Panc1 (cell line): ENCODE results near the gene FAAP100. TPM values are rescaled to one million over a fixed set of nuclear protein-coding genes. Genes with fewer than 3 reads are reported as not detected.

Experiments used
- ATAC-seq: fragments of 200-7000 bp; cut with Tn5 transposase; 2 replicates; pipeline ENCODE4 v1.9.1; 2020; ENCODE audit warnings: mild to moderate bottlenecking, moderate library complexity
- BruUV-seq: library from RNA; stranded (reverse); fragments of 400-500 nt; replicated peaks from 2 replicates; lab custom pipeline; 2021; lab: Mats Ljungman, UMichigan
- CTCF ChIA-PET: fragments of 300-600 bp; sonication (Branson Sonifier 250); formaldehyde crosslinking; loops from one replicate; lab custom pipeline; 2022; ENCODE audit warnings: antibody characterized with exemption; lab: Charles Lee
- POLR2A ChIA-PET: fragments of 300-600 bp; sonication (Branson Sonifier 250); formaldehyde crosslinking; loops from one replicate; lab custom pipeline; 2022; ENCODE audit warnings: antibody characterized with exemption; lab: Charles Lee
- DNase-seq: peaks from one replicate; pipeline ENCODE4 v3.0.0-alpha.2; 2010; ENCODE audit warnings: low read depth, low spot score
- H3K27ac ChIP-seq: 2 replicates; pipeline ENCODE4 v1.5.1; 2011; ENCODE audit warnings: mild to moderate bottlenecking, low read length, inconsistent platforms
- H3K27me3 ChIP-seq: fragments of 200-500 bp; sonication (Bioruptor generic); 2 replicates; pipeline ENCODE4 v1.6.0; 2014; ENCODE audit warnings: low read length, inconsistent platforms; ENCODE audit not compliant: control insufficient read depth, insufficient read depth
- H3K36me3 ChIP-seq: fragments of 200-500 bp; sonication (Bioruptor generic); 2 replicates; pipeline ENCODE4 v1.5.1; 2014; ENCODE audit warnings: inconsistent platforms, mild to moderate bottlenecking, low read length, moderate library complexity; ENCODE audit not compliant: control insufficient read depth, insufficient read depth
- H3K4me1 ChIP-seq: 2 replicates; pipeline ENCODE4 v1.5.1; 2011; ENCODE audit warnings: inconsistent platforms, mild to moderate bottlenecking, low read length, moderate library complexity; ENCODE audit not compliant: control insufficient read depth, insufficient read depth
- H3K4me3 ChIP-seq, 2 experiments: 2 replicates each; pipeline ENCODE4 v1.5.1; 2011 to 2012; ENCODE audit warnings: low read depth in 2 of 2, low read length in 2 of 2, mild to moderate bottlenecking in 2 of 2, inconsistent platforms in 1 of 2, moderate library complexity in 1 of 2
- H3K9me3 ChIP-seq: fragments of 200-500 bp; sonication (Bioruptor generic); 2 replicates; pipeline ENCODE4 v1.5.1; 2014; ENCODE audit warnings: low read depth, mild to moderate bottlenecking, inconsistent platforms, low read length, moderate library complexity; ENCODE audit not compliant: control insufficient read depth, insufficient read depth
- POLR2AphosphoS5 ChIP-seq: IDR thresholded peaks from 2 replicates; pipeline ENCODE4 v1.6.1; 2012; ENCODE audit warnings: mild to moderate bottlenecking, low read depth, low read length, moderate library complexity
- SIN3A ChIP-seq: IDR thresholded peaks from 2 replicates; pipeline ENCODE4 v1.6.1; 2012; ENCODE audit warnings: low read depth, mild to moderate bottlenecking, low read length, moderate library complexity, borderline replicate concordance; ENCODE audit not compliant: insufficient read depth
- TCF7L2 ChIP-seq: IDR thresholded peaks from 2 replicates; pipeline ENCODE4 v1.6.1; 2011; ENCODE audit warnings: mild to moderate bottlenecking, low read depth, low read length, inconsistent platforms
- in situ Hi-C: cut with HindIII; loops from 2 replicates; pipeline ENCODE4 v1.10.0; 2016; ENCODE audit warnings: low sequenced_read_pairs, low pct_unique_long_range_greater_than_20kb
- intact Hi-C: fragments of 100-400 bp; cut with micrococcal nuclease; formaldehyde crosslinking; loops from one replicate; pipeline ENCODE4 v1.10.0; 2022; ENCODE audit not compliant: unreplicated experiment
- total RNA-seq: library from RNA; stranded (reverse); gene quantifications from one replicate; pipeline ENCODE4 v1.2.1, GENCODE V29; 2021; ENCODE audit not compliant: unreplicated experiment
- TF ChIP-seq, protein P1 (sequence below), 2 experiments: IDR thresholded peaks; 2 replicates each; pipeline ENCODE4 v1.6.1; 2011 to 2012; ENCODE audit warnings: low read depth in 2 of 2, control low read depth in 1 of 2, low read length in 1 of 2, mild to moderate bottlenecking in 1 of 2, moderate library complexity in 1 of 2; ENCODE audit not compliant: insufficient read depth in 1 of 2
- TF ChIP-seq, protein P2 (sequence below): fragments of 450-650 bp; IDR thresholded peaks from 2 replicates; pipeline ENCODE4 v1.5.1; 2017; ENCODE audit warnings: mild to moderate bottlenecking

FAAP100 gene
- total RNA-seq, 1 experiment from 2014 or later, result 265 TPM

DNA sequence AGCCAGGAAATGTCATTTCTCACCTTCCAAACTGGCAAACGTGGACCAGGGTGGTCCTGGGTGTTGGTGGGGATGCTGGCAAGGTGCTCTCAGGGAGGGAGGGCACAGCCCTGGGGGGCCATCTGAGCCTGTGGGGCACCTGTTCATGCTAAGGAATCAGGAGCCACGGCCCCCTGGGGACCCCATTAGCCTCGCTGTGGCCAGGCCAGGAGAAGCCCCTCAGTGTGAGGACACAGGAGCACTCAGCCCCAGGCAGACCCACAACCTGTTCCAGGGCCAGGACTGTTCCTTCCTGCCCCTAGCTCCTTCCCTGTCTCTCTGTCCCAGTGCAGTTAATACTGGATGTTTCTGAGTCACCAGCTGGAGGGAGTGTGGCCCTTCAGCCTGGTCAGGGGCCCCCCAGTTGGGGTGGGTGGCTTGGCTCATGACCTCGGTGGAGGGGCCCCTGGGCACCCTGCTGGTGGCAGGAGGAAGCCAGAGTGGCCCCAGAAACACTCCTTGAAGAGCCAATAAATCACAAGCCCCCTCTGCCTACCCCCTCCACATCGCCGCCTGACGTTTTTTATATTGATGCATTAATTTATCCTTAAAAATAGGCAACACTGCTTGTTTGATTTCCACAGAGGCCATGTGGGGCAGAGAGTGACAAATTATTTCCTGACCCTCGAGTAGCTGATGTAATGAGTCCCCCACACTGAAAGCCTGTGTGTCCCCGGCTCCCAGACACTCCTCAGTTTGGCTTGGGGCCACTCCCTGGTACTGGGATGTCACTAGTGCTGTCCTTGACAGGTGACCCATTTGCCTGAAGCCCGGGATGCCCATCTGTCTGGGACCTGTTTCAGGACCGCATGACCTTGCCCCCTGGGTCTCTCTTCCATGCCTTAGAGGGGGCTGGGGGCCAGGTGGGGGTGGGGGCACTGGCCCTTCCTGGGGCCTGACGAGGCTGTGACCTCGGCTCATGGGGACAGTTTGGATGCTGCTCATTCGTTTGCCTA lies 61.9 kb downstream of the FAAP100 start:
- intact Hi-C loops (loop anchor here (5.0 to 10.0 kb wide), 2 partner anchors 88 to 235 kb away; no protein-coding TSS in a partner anchor), in situ Hi-C loops (no loop called here)
- TF ChIP-seq SIN3A, result no peak
- TF ChIP-seq, protein P1, sequence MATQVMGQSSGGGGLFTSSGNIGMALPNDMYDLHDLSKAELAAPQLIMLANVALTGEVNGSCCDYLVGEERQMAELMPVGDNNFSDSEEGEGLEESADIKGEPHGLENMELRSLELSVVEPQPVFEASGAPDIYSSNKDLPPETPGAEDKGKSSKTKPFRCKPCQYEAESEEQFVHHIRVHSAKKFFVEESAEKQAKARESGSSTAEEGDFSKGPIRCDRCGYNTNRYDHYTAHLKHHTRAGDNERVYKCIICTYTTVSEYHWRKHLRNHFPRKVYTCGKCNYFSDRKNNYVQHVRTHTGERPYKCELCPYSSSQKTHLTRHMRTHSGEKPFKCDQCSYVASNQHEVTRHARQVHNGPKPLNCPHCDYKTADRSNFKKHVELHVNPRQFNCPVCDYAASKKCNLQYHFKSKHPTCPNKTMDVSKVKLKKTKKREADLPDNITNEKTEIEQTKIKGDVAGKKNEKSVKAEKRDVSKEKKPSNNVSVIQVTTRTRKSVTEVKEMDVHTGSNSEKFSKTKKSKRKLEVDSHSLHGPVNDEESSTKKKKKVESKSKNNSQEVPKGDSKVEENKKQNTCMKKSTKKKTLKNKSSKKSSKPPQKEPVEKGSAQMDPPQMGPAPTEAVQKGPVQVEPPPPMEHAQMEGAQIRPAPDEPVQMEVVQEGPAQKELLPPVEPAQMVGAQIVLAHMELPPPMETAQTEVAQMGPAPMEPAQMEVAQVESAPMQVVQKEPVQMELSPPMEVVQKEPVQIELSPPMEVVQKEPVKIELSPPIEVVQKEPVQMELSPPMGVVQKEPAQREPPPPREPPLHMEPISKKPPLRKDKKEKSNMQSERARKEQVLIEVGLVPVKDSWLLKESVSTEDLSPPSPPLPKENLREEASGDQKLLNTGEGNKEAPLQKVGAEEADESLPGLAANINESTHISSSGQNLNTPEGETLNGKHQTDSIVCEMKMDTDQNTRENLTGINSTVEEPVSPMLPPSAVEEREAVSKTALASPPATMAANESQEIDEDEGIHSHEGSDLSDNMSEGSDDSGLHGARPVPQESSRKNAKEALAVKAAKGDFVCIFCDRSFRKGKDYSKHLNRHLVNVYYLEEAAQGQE (IDR thresholded peaks at IDR 0.05; ENCODE audit: insufficient read depth in 1 of 2, low read depth in 2 of 2, low read length in 1 of 2), result no peak
- no peak for TF ChIP-seq TCF7L2
- no peak for TF ChIP-seq POLR2AphosphoS5
- TF ChIP-seq, protein P2, sequence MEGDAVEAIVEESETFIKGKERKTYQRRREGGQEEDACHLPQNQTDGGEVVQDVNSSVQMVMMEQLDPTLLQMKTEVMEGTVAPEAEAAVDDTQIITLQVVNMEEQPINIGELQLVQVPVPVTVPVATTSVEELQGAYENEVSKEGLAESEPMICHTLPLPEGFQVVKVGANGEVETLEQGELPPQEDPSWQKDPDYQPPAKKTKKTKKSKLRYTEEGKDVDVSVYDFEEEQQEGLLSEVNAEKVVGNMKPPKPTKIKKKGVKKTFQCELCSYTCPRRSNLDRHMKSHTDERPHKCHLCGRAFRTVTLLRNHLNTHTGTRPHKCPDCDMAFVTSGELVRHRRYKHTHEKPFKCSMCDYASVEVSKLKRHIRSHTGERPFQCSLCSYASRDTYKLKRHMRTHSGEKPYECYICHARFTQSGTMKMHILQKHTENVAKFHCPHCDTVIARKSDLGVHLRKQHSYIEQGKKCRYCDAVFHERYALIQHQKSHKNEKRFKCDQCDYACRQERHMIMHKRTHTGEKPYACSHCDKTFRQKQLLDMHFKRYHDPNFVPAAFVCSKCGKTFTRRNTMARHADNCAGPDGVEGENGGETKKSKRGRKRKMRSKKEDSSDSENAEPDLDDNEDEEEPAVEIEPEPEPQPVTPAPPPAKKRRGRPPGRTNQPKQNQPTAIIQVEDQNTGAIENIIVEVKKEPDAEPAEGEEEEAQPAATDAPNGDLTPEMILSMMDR, result no peak
- DNase-seq (no peak), ATAC-seq (no peak)
- H3K27ac ChIP-seq, result 0 out of 2 replicates have a peak overlapping the region, but pooled peaks have one; percentile 41
- H3K36me3 ChIP-seq, result no peaks in the 10 kb centered on the region; the same call in 1 of the 2 replicates
- ChIA-PET POLR2A (interaction anchor here (0.5 to 0.7 kb wide), 4 partner anchors 17 to 340 kb away, joined by 5 to 14 read pairs (median 11); no protein-coding TSS in a partner anchor), CTCF (no interaction called here)
- no peak overlapping the region for H3K4me3 ChIP-seq
- no TSS peak for BruUV-seq
- H3K4me1 ChIP-seq, result peaks cover 31% of the 10 kb centered on the region
- no peaks in the 10 kb centered on the region for H3K9me3 ChIP-seq
- no peaks in the 10 kb centered on the region for H3K27me3 ChIP-seq

Other genes starting within 250 kb of the FAAP100 start
- gene BAHCC1, start 156.9 kb downstream of the FAAP100 start, total RNA-seq, result 77.4 TPM
- gene ACTG1, start 39.6 kb downstream of the FAAP100 start, total RNA-seq, result 4,502 TPM
- gene FSCN2, start 24.0 kb downstream of the FAAP100 start, total RNA-seq, result 1.2 TPM
- gene NPLOC4, start 84.8 kb upstream of the FAAP100 start, total RNA-seq, result 246 TPM
- 4.8 TPM for gene TSPAN10, start 84.8 kb upstream of the FAAP100 start, total RNA-seq
- 0.85 TPM for gene PDE6G, start 104.2 kb upstream of the FAAP100 start, total RNA-seq
- gene OXLD1, start 114.3 kb upstream of the FAAP100 start, total RNA-seq, result 42.8 TPM
- 74.6 TPM for gene CCDC137, start 114.4 kb upstream of the FAAP100 start, total RNA-seq
- gene ARL16, start 131.4 kb upstream of the FAAP100 start, total RNA-seq, result 52.7 TPM
- gene HGS, start 131.7 kb upstream of the FAAP100 start, total RNA-seq, result 240 TPM
- gene MRPL12, start 151.0 kb upstream of the FAAP100 start, total RNA-seq, result 157 TPM
- gene SLC25A10, start 159.9 kb upstream of the FAAP100 start, total RNA-seq, result 81.2 TPM